ENCODE data around the gene IP6K3. TPM values are rescaled to one million over a fixed set of nuclear protein-coding genes. Genes with fewer than 3 reads are reported as not detected.

Gene IP6K3
- total and polyA plus RNA-seq, 2 donors (not counting 1 experiment from before 2014, with no cell fraction given): not detected

GRCh38 chr6:33699131-33699530 lies 47.6 kb downstream of the IP6K3 start:
- Histone ChIP-seq H3K27me3 (replicated peaks in 1 of 4; ENCODE audit: control extremely low read depth in 1 of 4, control insufficient read depth in 3 of 4, insufficient read depth in 4 of 4, low read length in 3 of 4) (no peaks in the 10 kb centered on the region), H2AFZ (ENCODE audit: insufficient read depth, low read depth, low read length, poor library complexity, severe bottlenecking) (no peak overlapping the region), H3K36me3 (replicated peaks in 1 of 2; ENCODE audit: control extremely low read depth in 1 of 2, control insufficient read depth in 1 of 2, extremely low read depth in 1 of 2, insufficient read depth in 2 of 2, low read length in 1 of 2) (peaks cover 0 to 12% of the 10 kb centered on the region in 2 experiments), H3K4me2 (replicated peaks; ENCODE audit: low read depth, low read length, poor library complexity, severe bottlenecking) (peak overlapping the region; percentile 31), H4K20me1 (ENCODE audit: control insufficient read depth, insufficient read depth, low read length, poor library complexity, severe bottlenecking) (no peaks in the 10 kb centered on the region), H3K4me3 (ENCODE audit: control extremely low read depth in 1 of 5, extremely low read depth in 1 of 5, insufficient read depth in 1 of 5, low read depth in 2 of 5, low read length in 4 of 5) (no peak overlapping the region), H3K4me1 (ENCODE audit: control insufficient read depth in 2 of 2, insufficient read depth in 2 of 2, low read length in 2 of 2) (peaks cover 67 to 68% of the 10 kb centered on the region in 2 donors), H3K9ac (ENCODE audit: low read length) (no peak overlapping the region), H3K79me2 (ENCODE audit: control insufficient read depth, insufficient read depth, low read length) (peaks cover 12% of the 10 kb centered on the region), H3K27ac (ENCODE audit: low read length in 2 of 2) (peak overlapping the region in 1 of 2 donors; percentile 91), H3K9me3 (ENCODE audit: control extremely low read depth in 1 of 3, control insufficient read depth in 2 of 3, insufficient read depth in 1 of 3, low read length in 2 of 3) (no peaks in the 10 kb centered on the region)
- Mint-ChIP-seq H3K27me3 (no peaks in the 10 kb centered on the region), H3K9me3 (ENCODE audit: insufficient read depth) (no peaks in the 10 kb centered on the region), H3K4me3 (peak overlapping the region; percentile 44), H3K27ac (peak overlapping the region; percentile 83), H3K4me1 (peaks cover 74% of the 10 kb centered on the region)
- ChIA-PET CTCF (interaction anchor here (0.9 to 1.1 kb wide), 3 partner anchors 107 to 111 kb away, joined by 3 to 8 read pairs (median 5); no protein-coding TSS in a partner anchor), POLR2A (interaction anchor here (0.8 kb wide), 1 partner anchor 48 kb away, joined by 3 read pairs; no protein-coding TSS in a partner anchor)
- TF ChIP-seq EZH2 (IDR thresholded peaks at IDR 0.05; ENCODE audit: borderline replicate concordance, insufficient read depth, low read depth, low read length, poor library complexity, severe bottlenecking) (no peak), CTCF (IDR thresholded peaks at IDR 0.05) (no peak)
- intact Hi-C loops (cut with micrococcal nuclease): no loop called here
- DNase-seq: no peak
- 61% methylated on average over 6 of the region's 8 CpGs for WGBS (ENCODE audit: insufficient coverage)
- ATAC-seq (ENCODE audit: low read depth): no peak

- intact Hi-C loops (cut with micrococcal nuclease): no loop called here
- H3K9me3 ChIP-seq (ENCODE audit: control extremely low read depth in 1 of 3, control insufficient read depth in 2 of 3, insufficient read depth in 1 of 3, low read length in 2 of 3): no peaks in the 10 kb centered on the region
- Mint-ChIP-seq H3K4me3 (peak overlapping the region; percentile 29), H3K27ac (peak overlapping the region; percentile 83), H3K4me1 (peaks cover 75% of the 10 kb centered on the region), H3K27me3 (no peaks in the 10 kb centered on the region), H3K9me3 (ENCODE audit: insufficient read depth) (no peaks in the 10 kb centered on the region)
- H3K4me1 ChIP-seq (ENCODE audit: control insufficient read depth in 2 of 2, insufficient read depth in 2 of 2, low read length in 2 of 2): peaks cover 74% of the 10 kb centered on the region in 2 donors
- no peak overlapping the region for H3K9ac ChIP-seq (ENCODE audit: low read length)
- TF ChIP-seq EZH2 (IDR thresholded peaks at IDR 0.05; ENCODE audit: borderline replicate concordance, insufficient read depth, low read depth, low read length, poor library complexity, severe bottlenecking) (no peak), CTCF (IDR thresholded peaks at IDR 0.05) (no peak)
- H3K79me2 ChIP-seq (ENCODE audit: control insufficient read depth, insufficient read depth, low read length): peaks cover 12% of the 10 kb centered on the region
- peak overlapping the region; percentile 82 for H3K4me2 ChIP-seq (replicated peaks; ENCODE audit: low read depth, low read length, poor library complexity, severe bottlenecking)
- WGBS (ENCODE audit: insufficient coverage): 53% methylated on average over 8 of the region's 10 CpGs
- ATAC-seq (ENCODE audit: low read depth): no peak
- CTCF ChIA-PET: interaction anchor here (0.9 to 2.1 kb wide), 4 partner anchors 107 to 111 kb away, joined by 3 to 10 read pairs (median 6); no protein-coding TSS in a partner anchor
- no peaks in the 10 kb centered on the region for H3K27me3 ChIP-seq (replicated peaks in 1 of 4; ENCODE audit: control extremely low read depth in 1 of 4, control insufficient read depth in 3 of 4, insufficient read depth in 4 of 4, low read length in 3 of 4)
- H3K27ac ChIP-seq (ENCODE audit: low read length in 2 of 2): peak overlapping the region; percentile 33 to 91
- H3K36me3 ChIP-seq (replicated peaks in 1 of 2; ENCODE audit: control extremely low read depth in 1 of 2, control insufficient read depth in 1 of 2, extremely low read depth in 1 of 2, insufficient read depth in 2 of 2, low read length in 1 of 2): peaks cover 0 to 12% of the 10 kb centered on the region in 2 experiments
- POLR2A ChIA-PET: interaction anchor here (0.8 kb wide), 1 partner anchor 48 kb away, joined by 3 read pairs; no protein-coding TSS in a partner anchor
- no peak for DNase-seq
- peak overlapping the region; percentile 18 for H2AFZ ChIP-seq (ENCODE audit: insufficient read depth, low read depth, low read length, poor library complexity, severe bottlenecking)
- H3K4me3 ChIP-seq (ENCODE audit: control extremely low read depth in 1 of 5, extremely low read depth in 1 of 5, insufficient read depth in 1 of 5, low read depth in 2 of 5, low read length in 4 of 5): no peak overlapping the region
- H4K20me1 ChIP-seq (ENCODE audit: control insufficient read depth, insufficient read depth, low read length, poor library complexity, severe bottlenecking): no peaks in the 10 kb centered on the region
Observed at GRCh38 chr6:33698494-33698893, 48.2 kb downstream of the IP6K3 start.
